Calu3 (cell line): ENCODE data around the gene RAB11FIP4. TPM values are rescaled to one million over a fixed set of nuclear protein-coding genes. Genes with fewer than 3 reads are reported as not detected.

Source experiments
- BruUV-seq: library from RNA; stranded (reverse); fragments of 400-500 nt; replicated peaks from 2 replicates; lab custom pipeline; 2021; lab: Mats Ljungman, UMichigan
- CTCF ChIA-PET: fragments of 300-600 bp; sonication (Branson Sonifier 250); formaldehyde crosslinking; loops from one replicate; lab custom pipeline; 2022; ENCODE audit warnings: antibody characterized with exemption; lab: Charles Lee
- DNase-seq: peaks from one replicate; pipeline ENCODE4 v3.0.0; 2022
- H3K27ac Mint-ChIP-seq: one replicate; pipeline ENCODE4 v1.8.0; 2022; ENCODE audit warnings: mixed read lengths; ENCODE audit not compliant: unreplicated experiment
- H3K27me3 Mint-ChIP-seq: one replicate; pipeline ENCODE4 v1.8.0; 2022; ENCODE audit warnings: mixed read lengths; ENCODE audit not compliant: unreplicated experiment
- H3K36me3 Mint-ChIP-seq: one replicate; pipeline ENCODE4 v1.8.0; 2022; ENCODE audit warnings: mild to moderate bottlenecking, moderate library complexity, mixed read lengths; ENCODE audit not compliant: insufficient read depth, unreplicated experiment
- H3K4me1 Mint-ChIP-seq: one replicate; pipeline ENCODE4 v1.8.0; 2022; ENCODE audit warnings: mild to moderate bottlenecking, low read depth, mixed read lengths; ENCODE audit not compliant: unreplicated experiment
- H3K4me3 Mint-ChIP-seq: one replicate; pipeline ENCODE4 v1.8.0; 2022; ENCODE audit warnings: mild to moderate bottlenecking, low read depth, moderate library complexity, mixed read lengths; ENCODE audit not compliant: unreplicated experiment
- H3K9me3 Mint-ChIP-seq: one replicate; pipeline ENCODE4 v1.8.0; 2022; ENCODE audit warnings: low read depth, mixed read lengths; ENCODE audit not compliant: unreplicated experiment
- CTCF ChIP-seq: fragments of 200-600 bp; IDR thresholded peaks from one replicate; pipeline ENCODE4 v1.8.0; 2022; ENCODE audit warnings: antibody characterized with exemption; ENCODE audit not compliant: unreplicated experiment
- intact Hi-C: fragments of 100-400 bp; cut with micrococcal nuclease; formaldehyde crosslinking; loops from one replicate; pipeline ENCODE4 v1.10.0; 2022; ENCODE audit not compliant: unreplicated experiment
- total RNA-seq: library from RNA; stranded (reverse); gene quantifications from 2 replicates; pipeline ENCODE4 v1.2.3, GENCODE V29; 2022

The RAB11FIP4 gene
- total RNA-seq, 1 experiment from 2014 or later: 27.9 TPM

DNA sequence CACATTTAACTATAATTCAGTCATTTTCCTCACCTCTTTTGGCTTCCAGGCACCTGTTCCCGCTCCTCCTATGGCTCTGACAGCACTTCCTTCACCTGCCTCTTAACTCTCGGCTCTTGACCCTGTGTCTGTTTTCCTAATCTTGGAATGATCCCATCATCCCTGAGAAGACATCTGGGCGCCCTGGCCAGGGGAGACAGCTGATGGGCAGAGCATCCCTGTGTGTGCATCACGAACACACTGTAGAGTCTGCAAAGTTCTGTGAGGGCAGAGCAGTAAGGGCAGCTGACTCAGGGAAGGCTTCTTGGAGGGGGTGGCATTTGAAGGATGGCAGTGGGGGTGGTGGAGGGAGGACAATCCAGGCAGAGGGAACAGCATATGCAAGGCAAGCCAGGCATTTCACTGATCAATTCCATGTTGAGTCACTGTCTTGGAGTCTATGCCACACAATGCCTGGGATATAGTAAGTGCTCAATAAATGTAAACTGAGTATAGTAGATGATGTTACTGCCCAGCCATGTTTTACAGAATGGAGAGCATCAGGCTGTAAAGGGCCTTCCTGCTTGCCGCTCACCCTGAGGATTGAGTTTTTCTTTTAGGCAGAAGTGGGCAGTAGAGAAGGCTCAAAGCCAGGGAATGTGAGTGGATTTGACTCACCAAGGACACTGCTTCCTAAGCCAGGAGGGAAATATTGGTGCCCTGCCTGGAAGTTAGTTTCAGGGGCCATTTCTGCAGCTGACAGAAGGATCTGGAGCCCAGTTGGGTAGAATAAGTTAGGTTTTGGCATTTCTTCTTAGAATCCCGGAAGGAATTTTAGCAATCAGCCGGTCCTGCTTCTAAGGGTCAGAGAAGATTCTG is 5.8 kb upstream of the RAB11FIP4 start:
- CTCF ChIA-PET: no interaction called here
- Mint-ChIP-seq H3K4me3 (no peak overlapping the region), H3K36me3 (peaks cover 4% of the 10 kb centered on the region), H3K9me3 (no peaks in the 10 kb centered on the region), H3K27me3 (peaks cover 14% of the 10 kb centered on the region), H3K27ac (no peak overlapping the region), H3K4me1 (no peaks in the 10 kb centered on the region)
- BruUV-seq: no TSS peak
- TF ChIP-seq CTCF: no peak
- intact Hi-C loops: no loop called here
- DNase-seq: no peak

DNA sequence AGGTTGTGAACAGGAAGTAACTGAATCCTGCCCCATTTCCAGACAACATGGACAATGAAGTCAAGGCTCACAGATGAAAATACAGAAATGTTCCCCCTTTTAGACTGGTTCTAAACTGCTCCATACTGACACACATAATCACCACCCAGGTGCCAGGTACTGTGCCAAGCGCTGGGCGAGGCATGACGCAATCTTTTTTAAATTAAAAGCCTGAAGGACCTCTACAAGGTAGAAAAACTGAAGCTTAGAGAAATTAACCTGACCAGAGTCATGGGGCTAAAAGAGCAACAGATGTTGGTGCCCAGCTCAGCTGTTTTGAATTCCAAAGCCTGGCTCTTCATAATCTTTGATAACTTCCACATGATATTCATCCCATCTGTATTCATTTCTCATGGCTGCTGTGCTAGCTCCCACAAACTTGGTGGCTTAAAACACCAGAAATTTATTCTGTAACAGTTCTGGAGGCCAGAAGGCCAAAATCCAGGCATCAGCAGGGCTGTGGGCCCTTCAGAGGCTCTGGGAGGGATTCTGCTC is 4.9 kb upstream of the RAB11FIP4 start:
- Mint-ChIP-seq H3K36me3 (peaks cover 4% of the 10 kb centered on the region), H3K27me3 (peaks cover 20% of the 10 kb centered on the region), H3K4me3 (no peak overlapping the region), H3K9me3 (no peaks in the 10 kb centered on the region), H3K4me1 (no peaks in the 10 kb centered on the region), H3K27ac (no peak overlapping the region)
- CTCF ChIA-PET: no interaction called here
- intact Hi-C loops: no loop called here
- no peak for TF ChIP-seq CTCF
- BruUV-seq: no TSS peak
- no peak for DNase-seq

DNA sequence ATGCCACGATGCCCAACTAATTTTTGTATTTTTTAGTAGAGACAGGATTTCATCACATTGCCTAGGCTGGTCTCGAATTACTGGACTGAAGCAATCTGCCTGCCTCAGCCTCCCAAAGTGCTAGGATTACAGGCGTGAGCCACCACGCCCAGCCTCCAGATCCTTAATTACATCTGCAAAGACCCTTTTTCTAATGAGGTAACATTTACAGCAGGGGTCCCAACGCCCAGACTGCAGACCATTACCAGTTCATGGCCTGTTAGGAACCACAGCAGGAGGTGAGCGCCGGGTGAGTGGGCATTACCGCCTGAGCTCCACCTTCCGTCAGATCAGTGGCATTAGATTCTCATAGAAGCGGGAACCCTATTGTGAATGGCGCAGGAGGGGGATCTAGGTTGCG is 4.0 kb upstream of the RAB11FIP4 start:
- no peaks in the 10 kb centered on the region for H3K9me3 Mint-ChIP-seq
- BruUV-seq: no TSS peak
- no peak overlapping the region for H3K27ac Mint-ChIP-seq
- H3K4me3 Mint-ChIP-seq: no peak overlapping the region
- H3K36me3 Mint-ChIP-seq: peaks cover 4% of the 10 kb centered on the region
- no peak for TF ChIP-seq CTCF
- DNase-seq: no peak
- intact Hi-C loops: no loop called here
- H3K4me1 Mint-ChIP-seq: no peaks in the 10 kb centered on the region
- CTCF ChIA-PET: no interaction called here
- H3K27me3 Mint-ChIP-seq: peaks cover 23% of the 10 kb centered on the region

DNA sequence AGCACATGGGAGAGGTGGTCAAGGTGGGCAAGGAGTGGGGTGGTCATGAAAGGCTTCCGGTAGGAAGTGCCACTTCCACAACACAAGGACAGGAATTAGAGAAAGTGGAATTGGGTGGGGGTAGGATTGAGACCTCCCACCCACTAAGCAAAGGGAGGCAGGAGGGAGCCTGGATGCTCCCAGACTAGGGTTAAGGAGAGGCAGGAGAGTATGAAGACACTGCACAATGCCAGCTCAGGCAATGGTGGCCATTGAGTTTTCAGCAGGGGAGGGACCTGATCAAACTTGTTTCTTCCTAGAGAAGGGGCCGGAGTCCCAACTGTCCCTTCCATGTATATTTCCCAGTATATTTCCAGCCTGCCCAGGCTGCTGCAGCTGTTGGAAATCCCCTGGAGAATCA is 3.1 kb upstream of the RAB11FIP4 start:
- TF ChIP-seq CTCF: no peak
- intact Hi-C loops: no loop called here
- Mint-ChIP-seq H3K4me1 (no peaks in the 10 kb centered on the region), H3K27me3 (peaks cover 32% of the 10 kb centered on the region), H3K36me3 (peaks cover 4% of the 10 kb centered on the region), H3K9me3 (no peaks in the 10 kb centered on the region), H3K4me3 (no peak overlapping the region), H3K27ac (no peak overlapping the region)
- no peak for DNase-seq
- CTCF ChIA-PET: no interaction called here
- BruUV-seq: no TSS peak
